Mesenchymal stem cell (in vitro differentiated cells and primary cell): ENCODE results near the gene TNFSF15.

Source experiments
- DNase-seq: peaks from one replicate; pipeline ENCODE4 v3.0.0-alpha.2; 2013
- H2AFZ ChIP-seq: one replicate; pipeline ENCODE4 v1.6.1; 2013; ENCODE audit warnings: low read depth, mild to moderate bottlenecking, control low read depth, inconsistent platforms, low read length, moderate library complexity
- H2AK5ac ChIP-seq: 2 replicates; pipeline ENCODE4 v1.6.1; 2013; ENCODE audit warnings: low read length, moderate library complexity, mild to moderate bottlenecking, inconsistent platforms; ENCODE audit not compliant: severe bottlenecking
- H2BK120ac ChIP-seq: one replicate; pipeline ENCODE4 v1.6.1; 2013; ENCODE audit warnings: low read depth, mild to moderate bottlenecking, inconsistent platforms, low read length, moderate library complexity
- H2BK12ac ChIP-seq, 2 experiments: one replicate each; pipeline ENCODE4 v1.6.1; 2013; ENCODE audit warnings: inconsistent platforms in 2 of 2, low read length in 2 of 2, mild to moderate bottlenecking in 2 of 2, moderate library complexity in 2 of 2, control low read depth in 1 of 2
- H2BK15ac ChIP-seq: one replicate; pipeline ENCODE4 v1.6.1; 2013; ENCODE audit warnings: mild to moderate bottlenecking, low read depth, inconsistent platforms; ENCODE audit not compliant: poor library complexity, severe bottlenecking
- H2BK5ac ChIP-seq: 2 replicates; pipeline ENCODE4 v1.6.1; 2013; ENCODE audit warnings: low read depth, mild to moderate bottlenecking, low read length, control low read depth, inconsistent platforms; ENCODE audit not compliant: poor library complexity, severe bottlenecking
- H3K14ac ChIP-seq, 2 experiments: one replicate each; pipeline ENCODE4 v1.6.1; 2013; ENCODE audit warnings: inconsistent platforms in 2 of 2, low read length in 2 of 2, control low read depth in 1 of 2, mild to moderate bottlenecking in 1 of 2, moderate library complexity in 1 of 2
- H3K18ac ChIP-seq, 2 experiments: one replicate each; pipeline ENCODE4 v1.6.1; 2013; ENCODE audit warnings: inconsistent platforms in 2 of 2, low read length in 2 of 2, control low read depth in 1 of 2, low read depth in 1 of 2, mild to moderate bottlenecking in 1 of 2
- H3K23ac ChIP-seq, 2 experiments: one replicate each; pipeline ENCODE4 v1.6.1; 2013; ENCODE audit warnings: inconsistent platforms in 2 of 2, low read length in 2 of 2, mild to moderate bottlenecking in 2 of 2, moderate library complexity in 2 of 2, control low read depth in 1 of 2
- H3K27ac ChIP-seq: 2 replicates; pipeline ENCODE4 v1.5.1; 2013; ENCODE audit warnings: mild to moderate bottlenecking, moderate library complexity, low read length, control low read depth, inconsistent platforms; ENCODE audit not compliant: poor library complexity, severe bottlenecking
- H3K27me3 ChIP-seq, 2 experiments: 2 replicates each; pipeline versions ENCODE4 v1.6.1 to v1.7.0; 2013; ENCODE audit warnings: low read length in 2 of 2, mild to moderate bottlenecking in 2 of 2, moderate library complexity in 2 of 2, control low read depth in 1 of 2, inconsistent platforms in 1 of 2; ENCODE audit not compliant: control insufficient read depth in 1 of 2, insufficient read depth in 1 of 2
- H3K36me3 ChIP-seq, 2 experiments: 2 replicates each; pipeline versions ENCODE4 v1.6.1 to v1.7.0; 2013; ENCODE audit warnings: low read length in 2 of 2, control low read depth in 1 of 2, inconsistent platforms in 1 of 2, low read depth in 1 of 2, mild to moderate bottlenecking in 1 of 2; ENCODE audit not compliant: insufficient read depth in 2 of 2, control insufficient read depth in 1 of 2
- H3K4ac ChIP-seq, 2 experiments: one replicate each; pipeline ENCODE4 v1.6.1; 2013; ENCODE audit warnings: inconsistent platforms in 2 of 2, low read length in 2 of 2, mild to moderate bottlenecking in 2 of 2, moderate library complexity in 2 of 2, control low read depth in 1 of 2, low read depth in 1 of 2
- H3K4me1 ChIP-seq: 2 replicates; pipeline ENCODE4 v1.6.1; 2013; ENCODE audit warnings: low read depth, low read length, control low read depth; ENCODE audit not compliant: control insufficient read depth, insufficient read depth
- H3K4me2 ChIP-seq: 2 replicates; pipeline ENCODE4 v1.6.1; 2013; ENCODE audit warnings: low read length, mild to moderate bottlenecking, inconsistent platforms; ENCODE audit not compliant: poor library complexity, severe bottlenecking
- H3K4me3 ChIP-seq, 2 experiments: 2 replicates each; pipeline versions ENCODE4 v1.5.1 to v1.7.0; 2013; ENCODE audit warnings: low read length in 2 of 2, mild to moderate bottlenecking in 2 of 2, control low read depth in 1 of 2, low read depth in 1 of 2; ENCODE audit not compliant: insufficient read depth in 1 of 2
- H3K79me1 ChIP-seq: replicated peaks from 2 replicates; pipeline ENCODE4 v1.6.1; 2013; ENCODE audit warnings: mild to moderate bottlenecking, control low read depth, low read length, inconsistent platforms; ENCODE audit not compliant: poor library complexity, severe bottlenecking
- H3K9ac ChIP-seq: 2 replicates; pipeline ENCODE4 v1.7.0; 2013; ENCODE audit warnings: mild to moderate bottlenecking, low read length, moderate library complexity
- H3K9me3 ChIP-seq: 2 replicates; pipeline ENCODE4 v1.7.0; 2013; ENCODE audit warnings: mild to moderate bottlenecking, low read length; ENCODE audit not compliant: control insufficient read depth
- H4K8ac ChIP-seq: one replicate; pipeline ENCODE4 v1.6.1; 2013; ENCODE audit warnings: inconsistent platforms, mild to moderate bottlenecking, low read length, moderate library complexity
- H4K91ac ChIP-seq: one replicate; pipeline ENCODE4 v1.6.1; 2013; ENCODE audit warnings: mild to moderate bottlenecking, low read length, inconsistent platforms
- WGBS: methylation state at CpG from one replicate; pipeline ENCODE4 v1.1.7; 2013; ENCODE audit warnings: mixed read lengths; 5-methylcytosine and 5-hydroxymethylcytosine counted together

TNFSF15 gene

GRCh38 chr9:114777821-114778609 lies 27.8 kb downstream of the TNFSF15 start:
- no peak overlapping the region for H4K8ac ChIP-seq
- H3K23ac ChIP-seq, result no peak overlapping the region
- H2AFZ ChIP-seq, result no peak overlapping the region
- WGBS, result 72% methylated on average over 4 of the region's 6 CpGs
- H4K91ac ChIP-seq, result no peak overlapping the region
- no peak overlapping the region for H3K14ac ChIP-seq
- H3K79me1 ChIP-seq, result no peaks in the 10 kb centered on the region
- no peak overlapping the region for H2AK5ac ChIP-seq
- no peak overlapping the region for H2BK15ac ChIP-seq
- H3K27me3 ChIP-seq, result peaks cover 0 to 6% of the 10 kb centered on the region in 2 experiments
- H2BK12ac ChIP-seq, result no peak overlapping the region
- no peak overlapping the region for H2BK120ac ChIP-seq
- no peak overlapping the region for H3K27ac ChIP-seq
- peaks cover 2% of the 10 kb centered on the region for H3K4me1 ChIP-seq
- DNase-seq, result no peak
- H3K4me2 ChIP-seq, result no peak overlapping the region
- no peak overlapping the region for H2BK5ac ChIP-seq
- no peaks in the 10 kb centered on the region for H3K36me3 ChIP-seq
- no peak overlapping the region for H3K4me3 ChIP-seq
- H3K9ac ChIP-seq, result no peak overlapping the region
- H3K9me3 ChIP-seq, result no peaks in the 10 kb centered on the region
- no peak overlapping the region for H3K18ac ChIP-seq
- H3K4ac ChIP-seq, result no peak overlapping the region

- WGBS, result 79% methylated on average over 5 of the region's 6 CpGs
- DNase-seq, result no peak
- no peak overlapping the region for H4K8ac ChIP-seq
- H3K9me3 ChIP-seq, result no peaks in the 10 kb centered on the region
- H2BK15ac ChIP-seq, result no peak overlapping the region
- H3K23ac ChIP-seq, result no peak overlapping the region
- peak overlapping the region in 1 of 2 experiments; percentile 3 for H3K14ac ChIP-seq
- no peak overlapping the region for H3K4me3 ChIP-seq
- no peak overlapping the region for H3K4me2 ChIP-seq
- H3K27ac ChIP-seq, result no peak overlapping the region
- no peak overlapping the region for H4K91ac ChIP-seq
- no peak overlapping the region for H2AK5ac ChIP-seq
- H2AFZ ChIP-seq, result no peak overlapping the region
- H2BK12ac ChIP-seq, result no peak overlapping the region
- no peak overlapping the region for H2BK120ac ChIP-seq
- H3K4me1 ChIP-seq, result peaks cover 2% of the 10 kb centered on the region
- H3K4ac ChIP-seq, result no peak overlapping the region
- H3K18ac ChIP-seq, result no peak overlapping the region
- peaks cover 0 to 6% of the 10 kb centered on the region in 2 experiments for H3K27me3 ChIP-seq
- H3K9ac ChIP-seq, result no peak overlapping the region
- no peaks in the 10 kb centered on the region for H3K79me1 ChIP-seq
- H2BK5ac ChIP-seq, result no peak overlapping the region
- H3K36me3 ChIP-seq, result no peaks in the 10 kb centered on the region
Measured at GRCh38 chr9:114776683-114777399, 29.0 kb downstream of the TNFSF15 start.

- Histone ChIP-seq H3K79me1 (no peaks in the 10 kb centered on the region), H2AFZ (no peak overlapping the region), H3K4ac (no peak overlapping the region), H3K27ac (no peak overlapping the region), H2BK120ac (no peak overlapping the region), H3K14ac (no peak overlapping the region), H4K8ac (no peak overlapping the region), H3K9ac (no peak overlapping the region), H3K4me2 (no peak overlapping the region), H3K27me3 (peaks cover 0 to 6% of the 10 kb centered on the region in 2 experiments), H4K91ac (no peak overlapping the region), H3K9me3 (no peaks in the 10 kb centered on the region), H3K36me3 (no peaks in the 10 kb centered on the region), H2BK15ac (no peak overlapping the region), H3K23ac (no peak overlapping the region), H3K18ac (no peak overlapping the region), H3K4me1 (peaks cover 2% of the 10 kb centered on the region), H2BK12ac (no peak overlapping the region), H3K4me3 (no peak overlapping the region), H2AK5ac (no peak overlapping the region), H2BK5ac (no peak overlapping the region)
- no peak for DNase-seq
- no CpG with 5 or more reads among the region's 1 CpG for WGBS
Measured at GRCh38 chr9:114775981-114776380, 29.9 kb downstream of the TNFSF15 start.

GRCh38 chr9:114775121-114775520 lies 30.7 kb downstream of the TNFSF15 start:
- no peaks in the 10 kb centered on the region for H3K79me1 ChIP-seq
- 100% methylated on average over 1 of the region's 1 CpG for WGBS

More at GRCh38 chr9:114775121-114775520, 30.7 kb downstream of the TNFSF15 start:
- Histone ChIP-seq H3K27ac (no peak overlapping the region), H4K91ac (no peak overlapping the region), H3K4me1 (peaks cover 2% of the 10 kb centered on the region), H3K4ac (no peak overlapping the region), H3K4me3 (no peak overlapping the region), H2AFZ (no peak overlapping the region), H3K9ac (no peak overlapping the region), H4K8ac (no peak overlapping the region), H3K18ac (no peak overlapping the region), H3K23ac (no peak overlapping the region), H2BK12ac (no peak overlapping the region), H3K9me3 (no peaks in the 10 kb centered on the region), H3K4me2 (no peak overlapping the region), H2AK5ac (no peak overlapping the region), H2BK5ac (no peak overlapping the region), H3K36me3 (no peaks in the 10 kb centered on the region), H3K14ac (no peak overlapping the region), H3K27me3 (peaks cover 0 to 6% of the 10 kb centered on the region in 2 experiments), H2BK15ac (no peak overlapping the region), H2BK120ac (no peak overlapping the region)
- DNase-seq, result no peak
